Measurements from ENCODE around the gene RGS6. TPM values are rescaled to one million over a fixed set of nuclear protein-coding genes. Genes with fewer than 3 reads are reported as not detected.

RGS6 gene
- total RNA-seq, 2 experiments from 2014 or later = not detected

DNA sequence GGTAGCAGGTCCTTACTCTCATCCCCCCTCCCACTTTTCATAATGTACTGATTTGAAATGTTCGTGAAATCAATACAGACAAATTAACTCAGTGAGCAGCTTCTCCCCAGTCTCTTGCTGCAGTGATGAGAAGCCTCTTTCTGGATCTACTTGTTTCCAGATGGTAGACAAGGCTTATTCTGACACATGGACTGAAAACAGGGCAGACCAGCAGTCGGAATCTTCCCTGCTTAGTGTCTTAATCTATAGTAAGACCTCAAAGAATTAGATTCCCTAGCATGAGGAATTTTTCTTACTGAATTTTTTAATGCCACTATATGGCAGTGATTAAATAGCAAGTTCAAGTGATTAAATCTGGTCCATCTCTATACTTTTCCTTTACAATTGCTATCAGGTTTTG, 120.1 kb downstream of the RGS6 start:
- ATAC-seq (ENCODE audit: poor library complexity) (no peak), DNase-seq (no peak)
- TF ChIP-seq, protein P1, sequence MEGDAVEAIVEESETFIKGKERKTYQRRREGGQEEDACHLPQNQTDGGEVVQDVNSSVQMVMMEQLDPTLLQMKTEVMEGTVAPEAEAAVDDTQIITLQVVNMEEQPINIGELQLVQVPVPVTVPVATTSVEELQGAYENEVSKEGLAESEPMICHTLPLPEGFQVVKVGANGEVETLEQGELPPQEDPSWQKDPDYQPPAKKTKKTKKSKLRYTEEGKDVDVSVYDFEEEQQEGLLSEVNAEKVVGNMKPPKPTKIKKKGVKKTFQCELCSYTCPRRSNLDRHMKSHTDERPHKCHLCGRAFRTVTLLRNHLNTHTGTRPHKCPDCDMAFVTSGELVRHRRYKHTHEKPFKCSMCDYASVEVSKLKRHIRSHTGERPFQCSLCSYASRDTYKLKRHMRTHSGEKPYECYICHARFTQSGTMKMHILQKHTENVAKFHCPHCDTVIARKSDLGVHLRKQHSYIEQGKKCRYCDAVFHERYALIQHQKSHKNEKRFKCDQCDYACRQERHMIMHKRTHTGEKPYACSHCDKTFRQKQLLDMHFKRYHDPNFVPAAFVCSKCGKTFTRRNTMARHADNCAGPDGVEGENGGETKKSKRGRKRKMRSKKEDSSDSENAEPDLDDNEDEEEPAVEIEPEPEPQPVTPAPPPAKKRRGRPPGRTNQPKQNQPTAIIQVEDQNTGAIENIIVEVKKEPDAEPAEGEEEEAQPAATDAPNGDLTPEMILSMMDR (IDR thresholded peaks at IDR 0.05) = no peak
- Histone ChIP-seq H3K27ac (ENCODE audit: low read depth in 1 of 2, low read length in 2 of 2) (no peak overlapping the region), H3K9me3 (ENCODE audit: control insufficient read depth in 1 of 2, insufficient read depth in 1 of 2, low read length in 2 of 2) (no peaks in the 10 kb centered on the region), H3K27me3 (ENCODE audit: control insufficient read depth in 1 of 2, insufficient read depth in 2 of 2, low read length in 2 of 2) (peaks cover 0 to 4% of the 10 kb centered on the region in 2 experiments), H3K36me3 (ENCODE audit: insufficient read depth, low read length) (no peaks in the 10 kb centered on the region), H3K4me3 (ENCODE audit: low read length) (no peak overlapping the region), H3K4me1 (ENCODE audit: insufficient read depth, low read length) (no peaks in the 10 kb centered on the region)
- intact Hi-C loops (cut with DNase I, micrococcal nuclease) = no loop called here
- H3K9me3 Mint-ChIP-seq = no peaks in the 10 kb centered on the region
- no peak overlapping the region for H3K4me3 Mint-ChIP-seq
- CTCF ChIA-PET = no interaction called here
- no peak overlapping the region for H3K27ac Mint-ChIP-seq
- H3K4me1 Mint-ChIP-seq (ENCODE audit: low read depth) = no peaks in the 10 kb centered on the region
- H3K27me3 Mint-ChIP-seq = peaks cover 35% of the 10 kb centered on the region
- no peaks in the 10 kb centered on the region for H3K36me3 Mint-ChIP-seq (ENCODE audit: low read depth)
- POLR2A ChIA-PET = no interaction called here

DNA sequence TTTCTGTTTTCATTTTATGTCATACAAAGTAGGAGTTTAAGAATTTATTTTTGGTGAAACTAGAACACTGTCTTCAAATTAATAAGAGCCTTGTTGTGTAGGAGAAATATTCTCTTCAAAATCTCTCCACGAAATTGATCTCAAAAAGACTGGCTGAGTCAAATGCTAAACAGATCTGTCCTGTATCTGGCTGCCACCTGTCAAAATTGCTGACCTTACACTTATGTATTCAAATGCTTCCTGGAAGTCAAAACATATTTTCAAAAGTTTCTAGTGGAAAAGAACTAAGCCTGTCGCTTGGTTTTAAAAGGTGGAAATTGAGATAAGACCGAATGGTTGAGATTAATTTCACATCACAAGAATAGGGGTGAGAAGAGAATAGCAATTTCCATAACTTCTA, 121.4 kb downstream of the RGS6 start:
- Mint-ChIP-seq H3K4me3 (no peak overlapping the region), H3K27ac (no peak overlapping the region), H3K27me3 (peaks cover 34% of the 10 kb centered on the region), H3K4me1 (ENCODE audit: low read depth) (no peaks in the 10 kb centered on the region), H3K36me3 (ENCODE audit: low read depth) (no peaks in the 10 kb centered on the region), H3K9me3 (no peaks in the 10 kb centered on the region)
- Histone ChIP-seq H3K9me3 (ENCODE audit: control insufficient read depth in 1 of 2, insufficient read depth in 1 of 2, low read length in 2 of 2) (no peaks in the 10 kb centered on the region), H3K4me1 (ENCODE audit: insufficient read depth, low read length) (no peaks in the 10 kb centered on the region), H3K27me3 (ENCODE audit: control insufficient read depth in 1 of 2, insufficient read depth in 2 of 2, low read length in 2 of 2) (peaks cover 0 to 4% of the 10 kb centered on the region in 2 experiments), H3K4me3 (ENCODE audit: low read length) (no peak overlapping the region), H3K27ac (ENCODE audit: low read depth in 1 of 2, low read length in 2 of 2) (no peak overlapping the region), H3K36me3 (ENCODE audit: insufficient read depth, low read length) (no peaks in the 10 kb centered on the region)
- no peak for DNase-seq
- ATAC-seq (ENCODE audit: poor library complexity) = no peak
- ChIA-PET CTCF (no interaction called here), POLR2A (no interaction called here)
- intact Hi-C loops (cut with DNase I, micrococcal nuclease) = no loop called here
- TF ChIP-seq, protein P1 (IDR thresholded peaks at IDR 0.05) = no peak

DNA sequence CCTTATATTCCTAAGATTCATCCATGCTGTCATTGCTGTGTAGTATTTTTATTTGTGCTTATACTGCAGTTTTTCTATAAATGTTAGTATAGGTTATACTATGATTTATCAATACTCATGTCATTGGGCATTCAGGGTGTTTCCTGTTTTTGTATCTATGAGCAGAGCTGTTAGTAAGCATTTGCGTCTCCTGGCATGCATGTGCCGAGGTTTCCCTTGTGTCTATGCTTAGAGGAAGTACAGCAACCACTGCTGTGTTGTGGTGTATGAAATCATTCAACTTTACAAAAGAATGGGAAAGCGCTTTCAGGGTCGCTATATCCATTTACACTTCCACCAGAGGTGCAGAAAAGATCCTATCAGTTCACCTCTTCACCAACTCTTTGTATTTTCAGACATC, 122.7 kb downstream of the RGS6 start:
- H3K4me1 Mint-ChIP-seq (ENCODE audit: low read depth) = no peaks in the 10 kb centered on the region
- peaks cover 0 to 4% of the 10 kb centered on the region in 2 experiments for H3K27me3 ChIP-seq (ENCODE audit: control insufficient read depth in 1 of 2, insufficient read depth in 2 of 2, low read length in 2 of 2)
- H3K36me3 Mint-ChIP-seq (ENCODE audit: low read depth) = no peaks in the 10 kb centered on the region
- POLR2A ChIA-PET = no interaction called here
- ATAC-seq (ENCODE audit: poor library complexity) (no peak), DNase-seq (no peak)
- CTCF ChIA-PET = no interaction called here
- intact Hi-C loops (cut with DNase I, micrococcal nuclease) = no loop called here
- no peaks in the 10 kb centered on the region for H3K36me3 ChIP-seq (ENCODE audit: insufficient read depth, low read length)
- H3K27ac Mint-ChIP-seq = no peak overlapping the region
- no peaks in the 10 kb centered on the region for H3K9me3 ChIP-seq (ENCODE audit: control insufficient read depth in 1 of 2, insufficient read depth in 1 of 2, low read length in 2 of 2)
- no peak overlapping the region for H3K4me3 ChIP-seq (ENCODE audit: low read length)
- no peak overlapping the region for H3K4me3 Mint-ChIP-seq
- no peak overlapping the region for H3K27ac ChIP-seq (ENCODE audit: low read depth in 1 of 2, low read length in 2 of 2)
- peaks cover 24% of the 10 kb centered on the region for H3K27me3 Mint-ChIP-seq
- no peaks in the 10 kb centered on the region for H3K9me3 Mint-ChIP-seq
- TF ChIP-seq, protein P1 (IDR thresholded peaks at IDR 0.05) = no peak
- H3K4me1 ChIP-seq (ENCODE audit: insufficient read depth, low read length) = no peaks in the 10 kb centered on the region

All from CD4-positive, alpha-beta T cell (primary cell).